ENCODE data around the gene ANKRD7.

The ANKRD7 gene

GRCh38 chr7:118224521-118224920 is at the start of gene ANKRD7:
ANKRD7 (plus strand) TSS chr7:118224704; CDS start chr7:118224831, 127 bp downstream.
- DNase-seq (ENCODE audit: low spot score), result no peak

GRCh38 chr7:118175740-118176139 is 48.8 kb upstream of the ANKRD7 start:
- DNase-seq (ENCODE audit: low spot score), result no peak

- no peak for DNase-seq (ENCODE audit: low spot score)
These were observed 45.3 kb upstream of the ANKRD7 start for GRCh38 chr7:118179191-118179590.

- DNase-seq (ENCODE audit: low spot score), result peak; percentile 8
These were observed 41.7 kb upstream of the ANKRD7 start for GRCh38 chr7:118182593-118183427.

GRCh38 chr7:118183428-118183785 is 41.1 kb upstream of the ANKRD7 start:
- DNase-seq (ENCODE audit: low spot score), result no peak

GRCh38 chr7:118183786-118184564 is 40.5 kb upstream of the ANKRD7 start, which contains the start of gene LSM8:
LSM8 (plus strand) TSS chr7:118184164; CDS start chr7:118184224, 60 bp downstream.
- peak; percentile 73 for DNase-seq (ENCODE audit: low spot score)

- DNase-seq (ENCODE audit: low spot score), result no peak
These were observed 40.0 kb upstream of the ANKRD7 start for GRCh38 chr7:118184565-118184940.

- no peak for DNase-seq (ENCODE audit: low spot score)
These were observed 39.2 kb upstream of the ANKRD7 start for GRCh38 chr7:118185163-118185860.

- no peak for DNase-seq (ENCODE audit: low spot score)
These were observed 38.0 kb upstream of the ANKRD7 start for GRCh38 chr7:118186501-118186900.

GRCh38 chr7:118194571-118194970 is 29.9 kb upstream of the ANKRD7 start:
- no peak for DNase-seq (ENCODE audit: low spot score)

GRCh38 chr7:118195837-118196474 is 28.5 kb upstream of the ANKRD7 start:
- no peak for DNase-seq (ENCODE audit: low spot score)

- no peak for DNase-seq (ENCODE audit: low spot score)
These were observed 22.4 kb upstream of the ANKRD7 start for GRCh38 chr7:118202061-118202460.

GRCh38 chr7:118214051-118214832 is 10.3 kb upstream of the ANKRD7 start:
- DNase-seq (ENCODE audit: low spot score), result peak; percentile 40

GRCh38 chr7:118214833-118215182 is 9.7 kb upstream of the ANKRD7 start:
- no peak for DNase-seq (ENCODE audit: low spot score)

- DNase-seq (ENCODE audit: low spot score), result no peak
These were observed 7.3 kb upstream of the ANKRD7 start for GRCh38 chr7:118217210-118217619.

- DNase-seq (ENCODE audit: low spot score), result no peak
These were observed 5.9 kb upstream of the ANKRD7 start for GRCh38 chr7:118218413-118219156.

GRCh38 chr7:118219157-118219512 is 5.4 kb upstream of the ANKRD7 start:
- DNase-seq (ENCODE audit: low spot score), result no peak

- no peak for DNase-seq (ENCODE audit: low spot score)
These were observed 3.9 kb upstream of the ANKRD7 start for GRCh38 chr7:118220583-118220982.

GRCh38 chr7:118222591-118222990 is 1.9 kb upstream of the ANKRD7 start:
- DNase-seq (ENCODE audit: low spot score), result no peak

GRCh38 chr7:118232837-118233236 is 8.3 kb downstream of the ANKRD7 start:
- DNase-seq (ENCODE audit: low spot score), result no peak

GRCh38 chr7:118233799-118234198 is 9.3 kb downstream of the ANKRD7 start:
- DNase-seq (ENCODE audit: low spot score), result no peak
